ENCODE results near the gene GBE1. TPM values are rescaled to one million over a fixed set of nuclear protein-coding genes. Genes with fewer than 3 reads are reported as not detected.
"Not testable (repeated sequence)": the region's sequence is repeated elsewhere in the genome, so short reads cannot be mapped to it uniquely, and the experiment has no call there.

GBE1 gene
- total and polyA plus RNA-seq, 10 of the 15 experiments (the other 5 are each of a cell fraction or from before 2014, with no cell fraction given) = 21.4 to 62.2 (median 41.5) TPM

DNA sequence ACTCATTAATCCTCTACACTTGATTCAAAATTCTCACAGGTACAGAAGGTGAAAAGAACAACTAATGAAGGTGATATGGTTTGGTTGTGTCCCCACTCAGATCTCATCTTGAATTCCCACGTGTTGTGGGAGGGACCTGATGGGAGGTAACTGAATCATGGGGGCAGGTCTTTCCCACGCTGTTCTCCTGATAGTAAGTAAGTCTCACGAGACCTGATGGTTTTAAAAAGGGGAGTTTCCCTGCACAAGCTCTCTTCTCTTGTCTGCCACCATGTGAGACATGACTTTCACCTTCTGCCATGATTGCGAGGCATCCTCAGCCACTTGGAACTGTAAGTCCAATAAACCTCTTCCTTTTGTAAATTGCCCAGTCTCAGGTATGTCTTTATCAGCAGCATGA, 2.7 kb downstream of the GBE1 start:
- BruUV-seq (replicated peaks); H3K4me2 ChIP-seq (ENCODE audit: control insufficient read depth, insufficient read depth); POLR2A ChIA-PET; in situ Hi-C loops (cut with MboI); H2AFZ ChIP-seq (ENCODE audit: control insufficient read depth, low read depth, low read length); intact Hi-C loops (cut with micrococcal nuclease; ENCODE audit: unreplicated experiment); H3K4me1 ChIP-seq (ENCODE audit: control insufficient read depth, insufficient read depth, low read length); RAD21 ChIA-PET (ENCODE audit: unreplicated experiment); H4K20me1 ChIP-seq (ENCODE audit: control insufficient read depth, insufficient read depth); H3K36me3 ChIP-seq (ENCODE audit: control insufficient read depth in 2 of 2, insufficient read depth in 2 of 2, low read length in 1 of 2); ATAC-seq; H3K27me3 ChIP-seq (replicated peaks in 1 of 2; ENCODE audit: control insufficient read depth in 2 of 2, insufficient read depth in 2 of 2, low read length in 1 of 2); CTCF ChIA-PET; H3K27ac ChIP-seq (ENCODE audit: control insufficient read depth, insufficient read depth); SMC1A ChIA-PET (ENCODE audit: uncharacterized antibody, unreplicated experiment); DNase-seq (ENCODE audit: low read depth, low spot score); FAIRE-seq; H3K9ac ChIP-seq (ENCODE audit: control insufficient read depth, insufficient read depth, low read length): not testable (repeated sequence)
- 68% methylated on average over 4 of the region's 4 CpGs for WGBS (ENCODE audit: insufficient coverage, insufficient replicate concordance, low lambda C conversion rate, missing lambda C conversion rate)
- Histone ChIP-seq H3K9me3 (replicated peaks; ENCODE audit: control insufficient read depth, insufficient read depth, low read length) (peaks cover 29% of the 10 kb centered on the region), H3K79me2 (ENCODE audit: control insufficient read depth, insufficient read depth, low read length) (peaks cover 45% of the 10 kb centered on the region), H3K4me3 (peak overlapping the region; percentile 67; the same call in 1 of the 2 replicates)
- TF ChIP-seq, protein P1, sequence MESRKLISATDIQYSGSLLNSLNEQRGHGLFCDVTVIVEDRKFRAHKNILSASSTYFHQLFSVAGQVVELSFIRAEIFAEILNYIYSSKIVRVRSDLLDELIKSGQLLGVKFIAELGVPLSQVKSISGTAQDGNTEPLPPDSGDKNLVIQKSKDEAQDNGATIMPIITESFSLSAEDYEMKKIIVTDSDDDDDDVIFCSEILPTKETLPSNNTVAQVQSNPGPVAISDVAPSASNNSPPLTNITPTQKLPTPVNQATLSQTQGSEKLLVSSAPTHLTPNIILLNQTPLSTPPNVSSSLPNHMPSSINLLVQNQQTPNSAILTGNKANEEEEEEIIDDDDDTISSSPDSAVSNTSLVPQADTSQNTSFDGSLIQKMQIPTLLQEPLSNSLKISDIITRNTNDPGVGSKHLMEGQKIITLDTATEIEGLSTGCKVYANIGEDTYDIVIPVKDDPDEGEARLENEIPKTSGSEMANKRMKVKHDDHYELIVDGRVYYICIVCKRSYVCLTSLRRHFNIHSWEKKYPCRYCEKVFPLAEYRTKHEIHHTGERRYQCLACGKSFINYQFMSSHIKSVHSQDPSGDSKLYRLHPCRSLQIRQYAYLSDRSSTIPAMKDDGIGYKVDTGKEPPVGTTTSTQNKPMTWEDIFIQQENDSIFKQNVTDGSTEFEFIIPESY (IDR thresholded peaks at IDR 0.05) = 0 out of 2 replicates have a peak, but pooled peaks have one; percentile 7
- TF ChIP-seq MEF2B (IDR thresholded peaks at IDR 0.05; ENCODE audit: partially characterized antibody, poor library complexity, severe bottlenecking) (peak; percentile 81), KLF5 (IDR thresholded peaks at IDR 0.05; ENCODE audit: partially characterized antibody) (peak; percentile 82)
- TF ChIP-seq, protein P2, sequence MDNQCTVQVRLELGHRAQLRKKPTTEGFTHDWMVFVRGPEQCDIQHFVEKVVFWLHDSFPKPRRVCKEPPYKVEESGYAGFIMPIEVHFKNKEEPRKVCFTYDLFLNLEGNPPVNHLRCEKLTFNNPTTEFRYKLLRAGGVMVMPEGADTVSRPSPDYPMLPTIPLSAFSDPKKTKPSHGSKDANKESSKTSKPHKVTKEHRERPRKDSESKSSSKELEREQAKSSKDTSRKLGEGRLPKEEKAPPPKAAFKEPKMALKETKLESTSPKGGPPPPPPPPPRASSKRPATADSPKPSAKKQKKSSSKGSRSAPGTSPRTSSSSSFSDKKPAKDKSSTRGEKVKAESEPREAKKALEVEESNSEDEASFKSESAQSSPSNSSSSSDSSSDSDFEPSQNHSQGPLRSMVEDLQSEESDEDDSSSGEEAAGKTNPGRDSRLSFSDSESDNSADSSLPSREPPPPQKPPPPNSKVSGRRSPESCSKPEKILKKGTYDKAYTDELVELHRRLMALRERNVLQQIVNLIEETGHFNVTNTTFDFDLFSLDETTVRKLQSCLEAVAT (IDR thresholded peaks at IDR 0.05) = 0 out of 2 replicates have a peak, but pooled peaks have one; percentile 62
